NCI-H1930 (cell line): Measurements from ENCODE around the gene OLR1.
"Not testable (repeated sequence)": the region's sequence is repeated elsewhere in the genome, so short reads cannot be mapped to it uniquely, and the experiment has no call there.

Source experiments
- DNase-seq, 2 experiments: peaks; one replicate each; lab custom pipeline; 2025; lab: John Stamatoyannopoulos, UW

Gene OLR1

DNA sequence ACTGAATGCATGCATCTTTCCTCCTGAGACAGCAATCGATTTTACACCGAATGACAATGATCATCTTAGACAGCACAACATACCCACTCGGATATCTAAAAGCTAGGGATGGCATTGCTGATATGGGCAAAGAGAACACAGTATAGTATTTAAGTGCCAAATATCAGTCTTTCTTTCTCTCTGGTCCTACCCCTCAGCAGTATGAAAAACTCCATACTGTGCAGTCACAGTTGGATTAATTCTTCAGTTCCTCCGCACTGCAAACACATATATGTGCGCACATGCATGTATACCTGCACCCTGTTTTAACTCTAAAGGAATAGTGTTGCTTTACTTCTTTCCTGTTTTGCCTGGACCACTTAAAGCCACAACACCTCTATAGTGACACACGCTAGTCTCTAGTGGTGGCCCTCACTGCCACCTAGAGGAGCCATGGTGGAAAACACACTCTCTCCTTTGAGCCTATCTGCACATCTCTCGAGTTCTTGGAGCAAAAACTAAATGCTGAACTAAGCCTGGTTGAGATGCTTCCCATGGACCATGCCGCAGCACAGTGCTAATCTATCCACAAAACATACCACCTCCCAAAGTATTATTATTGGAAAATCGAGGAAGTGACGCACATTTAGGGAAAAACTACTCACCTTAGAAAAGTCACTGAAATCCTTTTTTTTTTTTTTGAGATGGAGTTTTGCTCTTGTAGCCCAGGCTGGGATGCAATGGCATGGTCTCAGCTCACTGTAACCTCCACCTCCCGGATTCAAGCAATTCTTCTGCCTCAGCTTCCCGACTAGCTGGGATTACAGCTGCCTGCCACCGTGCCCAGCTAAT is 18.8 kb upstream of the OLR1 start:
- DNase-seq = peak; percentile 46 to 51

DNA sequence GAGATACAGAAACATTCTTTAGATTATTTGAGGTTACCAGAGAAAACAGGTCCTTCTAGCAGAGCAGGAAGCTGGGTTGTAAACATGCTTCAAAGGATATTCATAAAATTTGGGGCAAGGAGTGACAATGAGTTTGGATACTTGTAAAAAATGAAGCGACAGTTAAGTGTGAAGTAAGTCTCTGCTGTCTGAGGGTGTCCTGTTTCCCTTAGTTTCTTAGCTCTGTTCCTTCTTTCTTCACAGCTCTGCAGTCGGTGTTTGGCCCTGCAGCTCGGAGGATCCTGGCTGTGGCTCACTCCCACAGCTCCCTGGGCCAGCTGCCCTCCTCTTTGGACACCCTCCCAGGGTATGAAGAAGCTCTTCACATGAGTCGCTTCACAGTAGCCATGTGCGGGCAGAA is 17.7 kb upstream of the OLR1 start:
- no peak for DNase-seq

DNA sequence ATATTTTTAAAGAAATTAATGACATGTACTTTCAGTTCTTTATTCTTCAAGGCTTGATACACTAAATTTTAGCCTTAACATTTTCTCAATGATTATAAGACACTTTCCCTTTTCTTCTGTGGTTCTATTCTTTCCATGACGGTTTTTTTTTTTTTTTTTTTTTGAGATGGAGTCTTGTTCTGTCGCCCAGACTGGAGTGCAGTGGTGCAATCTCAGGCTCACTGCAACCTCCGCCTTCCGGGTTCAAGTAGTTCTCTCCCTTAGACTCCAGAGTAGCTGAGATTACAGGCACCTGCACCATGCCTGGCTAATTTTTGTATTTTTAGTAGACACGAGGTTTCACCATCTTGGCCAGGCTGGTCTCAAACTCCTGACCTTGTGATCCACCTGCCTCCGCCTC is 15.0 kb upstream of the OLR1 start:
- DNase-seq = not testable (repeated sequence)

DNA sequence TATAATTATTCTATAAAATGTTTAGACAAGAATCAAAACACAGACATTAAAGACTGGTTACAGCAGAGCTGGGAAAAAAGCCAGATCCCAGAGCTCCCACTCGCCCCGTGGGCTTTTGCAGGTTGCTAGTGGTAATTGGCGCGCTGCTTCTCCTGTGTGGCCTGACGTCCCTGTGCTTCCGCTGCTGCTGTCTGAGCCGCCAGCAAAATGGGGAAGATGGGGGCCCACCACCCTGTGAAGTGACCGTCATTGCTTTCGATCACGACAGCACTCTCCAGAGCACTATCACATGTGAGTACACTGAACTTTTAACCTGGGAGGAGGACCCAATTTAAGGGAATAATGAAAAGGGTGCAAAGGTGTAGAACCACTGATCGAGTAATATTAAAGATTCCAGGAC is 14.4 kb upstream of the OLR1 start:
- no peak for DNase-seq

DNA sequence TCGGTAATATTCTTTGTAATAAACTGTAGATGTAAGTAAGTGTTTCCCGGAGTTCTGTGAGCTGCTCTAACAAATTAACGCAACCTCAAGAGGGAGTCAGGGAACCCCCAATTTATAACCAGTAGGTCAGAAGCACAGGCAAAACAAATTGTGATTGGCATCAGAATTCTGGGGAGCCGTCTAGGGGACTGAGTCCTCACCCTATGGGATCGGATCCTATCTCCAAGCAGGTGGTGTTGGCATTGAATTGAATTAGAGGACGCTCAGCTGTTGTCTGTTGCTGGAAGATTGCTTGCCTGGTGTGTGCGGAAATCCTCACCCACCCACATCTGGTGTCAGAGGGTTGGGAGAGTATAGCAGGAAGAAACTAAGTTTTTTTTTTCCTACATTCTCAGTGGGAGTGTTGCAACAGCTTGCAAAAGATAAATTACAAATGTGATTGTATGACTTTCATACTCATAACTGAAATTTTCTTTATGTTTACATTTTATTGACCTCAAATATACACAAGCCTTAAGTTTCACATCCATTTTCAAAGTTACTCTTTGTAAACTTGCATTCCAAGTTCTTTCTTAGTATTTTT is 12.4 kb upstream of the OLR1 start:
- no peak for DNase-seq

DNA sequence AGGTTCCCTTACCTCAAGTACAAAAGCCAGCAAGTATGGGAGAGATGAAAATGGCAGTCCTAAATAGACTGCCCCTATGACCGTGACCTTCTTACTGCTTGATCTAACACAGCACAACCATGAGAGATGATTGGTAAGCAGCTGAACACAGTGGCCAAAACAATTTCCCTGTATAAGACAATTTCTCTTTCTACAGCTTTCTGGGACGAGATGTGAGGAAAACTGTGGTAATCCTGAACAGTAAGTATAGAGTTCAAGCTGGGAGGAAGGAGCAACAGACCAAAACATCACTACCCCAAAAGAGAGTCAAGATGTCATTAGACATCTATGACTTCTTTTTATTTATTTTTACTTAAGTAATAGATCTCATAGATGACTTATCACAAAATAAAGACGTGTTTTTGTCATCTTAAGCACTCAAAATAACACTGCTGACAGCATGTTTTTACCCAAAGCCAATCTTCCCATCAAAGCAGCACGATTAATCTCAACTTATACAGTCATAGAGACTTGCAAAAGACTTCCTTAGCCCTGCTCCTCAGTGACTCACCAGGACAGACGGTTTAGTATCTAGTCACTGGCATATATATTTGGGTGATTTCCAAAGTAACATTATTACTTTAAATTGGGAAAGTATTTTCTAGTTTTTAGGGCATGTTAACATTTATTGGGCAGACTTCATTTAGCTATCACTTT is 10.6 kb upstream of the OLR1 start:
- DNase-seq = no peak

DNA sequence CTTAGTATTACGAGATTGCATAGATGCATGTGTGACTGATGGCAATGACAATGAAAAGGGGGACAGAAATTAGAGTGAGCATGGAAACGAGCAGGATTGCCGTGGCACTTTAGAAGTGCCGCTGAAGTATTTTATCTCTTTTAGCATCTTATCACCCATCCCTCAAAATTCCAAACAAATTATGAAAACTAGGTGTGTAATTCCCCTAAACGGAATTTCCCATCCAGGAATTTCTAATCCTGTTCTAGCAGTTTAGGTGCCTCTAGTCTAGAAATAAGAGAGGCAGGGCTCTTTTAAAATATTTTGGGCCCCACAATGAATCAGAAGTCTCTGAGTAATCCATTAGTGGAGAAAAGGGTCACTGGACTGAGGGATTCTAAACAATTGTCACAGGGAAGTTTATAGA is 7.8 kb upstream of the OLR1 start:
- no peak for DNase-seq

DNA sequence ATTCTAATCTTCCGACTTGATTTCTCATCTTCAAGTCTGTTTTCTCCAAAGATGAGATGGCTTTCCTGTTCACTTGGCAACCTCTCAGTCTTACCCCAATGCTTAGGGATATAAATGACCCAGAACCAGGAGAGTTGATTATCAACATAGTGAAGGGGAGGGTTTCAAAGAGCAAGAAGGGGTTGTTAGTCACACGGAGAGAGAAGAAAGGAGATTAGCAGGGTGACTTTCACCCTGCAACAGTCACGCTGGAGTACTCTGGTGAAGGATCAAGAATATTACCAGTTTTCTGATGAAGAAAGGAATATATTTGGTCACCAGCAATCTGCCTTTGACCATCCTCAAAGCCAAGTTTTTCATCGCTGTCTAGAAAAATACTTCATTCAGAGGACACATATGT is 6.9 kb upstream of the OLR1 start, which contains the start of gene TMEM52B:
Gene TMEM52B (plus strand): TSS at position 212 of the 400 bp plus-strand sequence. CDS start 543 bp downstream, outside the sequence.
- DNase-seq = no peak

DNA sequence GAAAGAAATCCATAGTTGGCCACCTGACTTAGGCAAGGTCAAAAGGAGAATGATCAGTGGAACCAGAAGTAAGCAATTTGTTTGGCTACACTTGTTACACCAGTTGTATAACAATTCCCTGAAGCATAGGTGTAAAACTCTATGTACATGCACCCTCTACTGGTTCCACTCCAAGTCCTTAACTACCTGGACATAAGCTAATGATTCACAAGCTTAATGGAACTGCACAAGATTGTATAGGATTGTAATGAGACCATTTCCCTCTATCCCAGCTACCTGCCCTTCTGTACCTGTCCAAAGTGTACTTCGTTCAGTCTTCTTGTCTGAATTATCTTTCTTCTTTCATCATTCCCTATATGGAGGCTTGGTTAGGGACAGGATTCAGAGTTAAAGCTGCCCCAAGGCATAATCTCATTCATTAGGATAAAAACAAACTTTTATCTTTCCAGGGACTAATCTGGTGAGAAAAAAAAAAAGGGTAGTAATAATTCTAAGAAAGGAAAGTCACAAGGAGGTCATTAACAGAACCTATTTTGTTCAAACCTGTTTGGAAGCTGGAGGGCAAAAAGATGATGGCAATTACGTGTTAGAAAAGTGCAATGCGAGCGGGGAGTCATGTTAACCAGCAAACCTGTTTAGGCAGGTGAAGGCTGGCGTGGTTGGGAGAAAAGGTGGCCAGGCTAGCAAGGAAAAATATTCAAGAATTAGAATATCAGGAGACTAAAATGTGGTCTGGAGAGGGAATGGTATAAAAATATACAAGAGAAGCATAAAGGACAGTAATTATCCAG is 4.1 kb upstream of the OLR1 start:
- no peak for DNase-seq

DNA sequence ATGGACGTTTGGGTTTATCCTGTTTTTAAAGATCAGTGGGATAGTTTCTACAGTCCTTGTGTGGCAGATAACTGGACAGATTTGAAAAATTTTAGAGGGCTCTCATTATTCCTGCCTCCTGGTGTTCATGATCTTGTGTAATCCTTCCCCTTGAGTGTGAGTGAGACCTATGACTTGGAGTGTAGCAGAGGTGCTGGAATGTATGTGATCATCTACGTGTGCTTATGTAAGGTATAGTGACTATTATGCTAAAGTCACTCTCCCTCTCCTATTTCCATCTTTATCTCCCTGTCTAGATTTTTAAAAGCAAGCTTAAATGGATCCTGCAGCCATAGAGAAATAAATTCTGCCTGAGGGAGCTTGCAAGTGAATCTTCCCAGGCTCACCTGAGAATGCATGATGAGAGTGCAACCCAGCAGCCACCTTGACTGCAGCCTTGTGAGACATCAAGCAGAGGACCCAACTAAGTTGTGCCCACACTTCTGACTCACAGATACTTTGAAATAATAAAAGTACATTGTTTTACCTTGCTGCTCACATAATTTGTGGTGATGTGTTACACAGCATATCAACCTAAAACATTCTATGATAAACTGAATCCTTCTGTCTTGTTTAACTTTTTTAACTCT is 3.2 kb upstream of the OLR1 start:
- DNase-seq = no peak

DNA sequence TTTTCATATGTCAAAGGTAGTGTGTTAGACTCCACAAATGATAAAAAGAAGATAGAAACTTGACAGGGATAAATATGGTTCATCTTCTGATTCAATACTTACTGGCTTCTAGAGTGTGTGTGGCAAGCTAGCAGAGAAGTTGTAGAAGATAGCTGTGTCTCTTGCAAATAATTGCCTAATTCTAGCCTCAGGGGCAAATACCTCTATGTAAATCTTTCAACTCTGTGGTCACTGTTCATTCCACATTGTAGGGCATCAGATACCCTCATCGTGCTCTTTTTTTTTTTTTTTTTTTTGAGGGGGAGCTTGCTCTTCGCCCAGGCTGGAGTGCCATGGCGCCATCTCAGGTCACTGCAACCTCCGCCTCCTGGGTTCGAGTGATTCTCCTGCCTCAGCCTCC is 1.7 kb downstream of the OLR1 start:
- DNase-seq = no peak

DNA sequence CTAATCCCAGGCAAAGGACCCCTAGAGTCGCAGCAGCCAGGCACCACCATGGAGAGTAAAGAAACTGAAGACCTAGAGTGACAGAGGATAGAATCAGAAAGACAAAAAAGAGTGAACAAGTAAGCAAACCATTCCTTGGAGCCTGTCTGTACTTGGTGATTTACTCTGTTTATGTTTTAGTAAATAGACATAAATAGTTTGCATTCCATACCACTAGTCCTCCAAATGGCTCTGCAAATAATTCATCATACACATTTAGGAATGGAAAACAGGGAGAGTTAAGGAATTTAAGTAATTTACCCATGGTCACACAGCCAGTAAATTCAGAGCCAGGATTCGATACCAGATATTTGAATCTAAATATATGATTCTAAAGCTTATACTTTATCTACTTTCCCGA is 2.8 kb downstream of the OLR1 start:
- DNase-seq = no peak

DNA sequence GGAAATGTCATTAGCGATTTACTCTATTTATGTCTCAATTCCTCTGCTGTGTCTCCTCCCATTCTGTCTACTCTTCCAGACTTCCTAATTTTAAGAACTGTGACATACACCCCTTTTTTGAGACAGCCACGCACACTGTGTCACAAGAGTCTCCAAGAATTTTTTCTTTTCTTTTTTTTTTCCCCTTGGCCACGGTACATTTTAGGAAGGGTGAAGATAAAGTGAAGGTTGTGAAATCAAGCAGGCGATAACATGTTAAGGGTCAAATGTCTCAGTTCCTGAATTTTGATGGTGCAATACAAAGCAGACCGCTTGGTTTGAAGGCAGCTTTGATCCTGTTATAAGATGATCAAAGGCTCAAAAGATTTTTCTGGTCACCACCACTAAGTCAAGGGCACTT is 4.3 kb downstream of the OLR1 start:
- DNase-seq = no peak

DNA sequence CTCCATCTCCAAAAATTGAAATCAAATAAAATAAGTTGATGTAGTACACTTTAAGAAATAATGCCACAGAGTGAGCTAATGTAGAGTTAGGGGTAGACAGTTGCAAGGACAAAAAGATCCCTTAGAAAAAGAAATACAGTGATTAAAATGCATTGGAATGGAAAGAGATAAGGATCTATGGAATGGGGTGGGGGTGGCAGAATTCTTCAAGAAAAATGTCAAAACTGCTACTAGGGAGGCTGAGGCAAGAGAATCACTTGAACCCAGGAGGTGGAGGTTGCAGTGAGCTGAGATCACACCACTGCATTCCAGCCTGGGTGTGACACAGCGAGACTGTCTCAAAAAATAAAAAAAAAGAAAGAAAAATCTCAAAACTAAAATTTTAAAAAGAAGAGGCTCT is 6.5 kb downstream of the OLR1 start:
- no peak for DNase-seq

DNA sequence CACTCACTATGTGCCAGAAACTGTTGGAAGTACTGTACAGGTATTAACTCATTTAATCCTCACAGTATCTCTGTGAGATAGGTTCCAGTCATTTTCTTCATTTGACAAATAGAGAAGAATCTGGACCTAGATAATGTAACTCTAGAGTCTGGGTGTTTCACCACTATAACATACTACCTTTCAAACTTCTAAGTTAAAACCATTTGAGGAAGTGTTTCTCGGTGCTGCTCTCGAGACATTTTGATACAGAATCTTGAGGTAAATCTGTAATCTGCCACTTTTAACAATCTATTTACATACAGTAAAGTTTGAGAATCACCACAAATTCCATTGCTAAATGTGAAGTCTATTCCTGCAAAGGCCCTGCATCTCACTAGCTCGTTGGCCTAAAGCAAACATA is 8.8 kb downstream of the OLR1 start:
- no peak for DNase-seq

DNA sequence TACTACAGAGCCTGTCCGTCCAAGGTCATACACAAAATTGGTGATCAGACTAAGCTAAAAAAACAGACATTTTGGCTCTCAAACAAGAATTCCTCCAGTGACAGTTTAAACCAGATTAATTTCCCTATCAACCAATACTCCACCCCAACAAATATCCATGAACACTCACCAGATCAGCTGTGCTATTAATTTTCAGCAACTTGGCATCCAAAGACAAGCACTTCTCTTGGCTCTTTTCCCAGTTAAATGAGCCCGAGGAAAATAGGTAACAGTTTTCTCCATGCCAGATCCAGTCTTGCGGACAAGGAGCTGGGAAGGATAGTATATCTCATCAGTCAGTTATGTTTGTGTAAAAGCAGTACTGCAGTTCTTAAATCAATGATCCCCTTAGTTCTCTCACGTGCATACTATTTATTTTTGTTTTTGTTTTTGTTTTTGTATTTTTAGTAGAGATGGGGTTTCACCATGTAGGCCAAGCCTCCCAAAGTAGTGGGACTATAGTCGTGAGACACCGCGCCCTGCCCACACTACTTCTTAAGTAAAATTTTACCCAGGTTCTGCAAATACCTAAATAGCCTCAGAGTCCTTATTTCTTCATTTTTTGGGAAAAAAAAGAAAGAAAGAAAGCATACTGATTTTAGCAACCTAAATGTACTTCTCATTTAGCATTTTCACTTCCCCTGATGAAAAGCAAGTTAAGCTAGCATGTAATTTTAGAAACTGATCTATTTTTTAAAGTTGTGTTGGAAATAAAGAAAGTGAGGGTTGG is 11.1 kb downstream of the OLR1 start:
- DNase-seq = no peak

DNA sequence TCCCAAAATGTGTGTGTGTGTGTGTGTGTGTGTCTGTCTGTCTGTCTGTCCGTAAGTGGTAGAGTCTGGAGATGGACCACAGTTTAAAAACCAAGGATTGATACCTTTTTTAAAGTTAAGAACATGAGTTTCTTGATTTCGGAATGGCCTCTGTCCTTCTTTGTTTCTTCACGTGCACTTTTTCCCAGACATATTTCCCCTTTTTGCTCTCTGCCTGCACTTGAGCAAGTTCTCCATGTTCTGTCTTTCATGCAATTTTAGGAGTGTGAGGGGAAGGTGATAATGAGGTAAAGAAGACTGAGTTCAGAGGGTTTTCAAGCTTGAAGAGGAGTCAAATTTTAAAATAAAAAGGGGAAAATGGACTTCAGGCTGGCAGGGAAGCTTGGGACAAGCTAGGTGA is 12.7 kb downstream of the OLR1 start:
- DNase-seq = no peak

DNA sequence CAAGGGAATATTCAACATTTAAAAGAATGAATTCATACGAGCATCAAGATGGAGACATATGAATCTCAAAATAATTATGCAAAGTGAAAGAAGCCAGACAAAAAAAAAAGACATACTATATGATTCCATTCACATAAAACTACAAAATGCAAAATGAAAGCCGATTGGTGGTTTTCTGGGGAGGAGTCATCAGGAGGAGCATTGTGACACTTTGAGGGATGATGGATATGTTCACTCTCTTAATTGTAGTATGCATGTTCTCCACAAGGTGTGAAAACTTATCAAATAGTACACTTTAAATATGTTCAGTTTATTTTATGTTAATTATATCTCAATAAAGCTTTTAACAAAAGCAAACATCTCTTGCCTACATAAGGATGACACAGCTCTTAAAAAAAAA is 13.5 kb downstream of the OLR1 start:
- no peak for DNase-seq

DNA sequence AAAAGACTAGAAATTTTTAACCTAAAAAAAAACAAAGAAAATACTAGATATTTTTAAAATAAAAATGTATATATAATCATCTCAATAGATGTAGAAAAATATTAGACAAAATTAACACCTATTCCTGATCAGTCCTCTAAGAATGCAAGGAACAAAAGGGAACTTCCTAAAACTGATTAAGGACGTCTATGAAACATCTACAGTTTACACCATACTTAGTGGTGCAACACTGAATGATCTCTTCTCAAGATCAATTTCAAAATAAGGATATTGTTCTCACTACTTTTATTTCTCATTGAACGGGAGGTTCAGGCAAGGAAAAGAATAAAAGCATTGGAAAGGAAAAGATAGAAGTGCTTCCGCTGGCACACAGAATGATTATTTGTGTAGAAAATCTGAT is 16.0 kb downstream of the OLR1 start:
- no peak for DNase-seq

DNA sequence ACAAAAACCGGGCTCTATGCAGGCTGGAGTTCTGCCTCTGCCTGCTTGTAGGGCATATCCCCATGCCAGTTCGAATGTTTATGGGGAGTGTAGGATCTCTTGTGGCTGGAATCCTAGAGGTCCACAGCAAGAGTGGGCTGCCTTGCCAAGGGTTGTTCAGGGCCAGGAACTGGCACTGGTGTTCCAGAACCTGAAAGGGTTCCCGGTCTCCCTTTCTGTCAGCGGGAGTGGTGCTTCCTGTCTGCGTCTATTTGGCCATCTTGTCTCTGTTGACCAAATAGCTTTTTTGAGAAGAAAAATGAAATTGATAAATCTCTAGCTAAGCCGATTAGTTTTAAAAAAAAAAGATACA is 17.8 kb downstream of the OLR1 start:
- DNase-seq = no peak
